ENCODE data around the gene WWP2. TPM values are rescaled to one million over a fixed set of nuclear protein-coding genes. Genes with fewer than 3 reads are reported as not detected.

WWP2 gene
- total RNA-seq, 2 experiments from 2014 or later = 30.3 to 43.4 TPM

DNA sequence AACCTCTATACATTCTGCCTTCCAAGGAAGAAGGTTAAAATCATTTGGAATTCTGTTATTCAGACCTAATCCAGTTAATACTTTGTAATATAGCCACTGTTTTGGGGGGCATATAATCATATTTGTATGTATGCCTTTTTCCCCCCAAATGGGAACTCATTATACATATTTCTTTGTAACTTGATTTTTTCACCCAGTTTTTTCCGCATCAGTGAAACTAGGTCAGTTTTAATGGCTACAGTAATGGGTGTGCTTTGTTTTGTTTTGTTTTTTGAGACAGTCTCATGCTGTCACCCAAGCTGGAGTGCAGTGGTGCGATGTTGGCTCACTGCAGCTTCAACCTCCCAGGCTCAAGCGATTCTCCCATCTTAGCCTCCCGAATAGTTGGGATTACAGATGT lies 54.9 kb downstream of the WWP2 start:
- Histone ChIP-seq H3K36me3 (ENCODE audit: insufficient read depth, low read length) (peaks cover 32% of the 10 kb centered on the region), H3K27ac (ENCODE audit: low read depth, low read length, poor library complexity, severe bottlenecking) (no peak overlapping the region), H3K4me2 (ENCODE audit: low read length) (no peak overlapping the region), H3K9me3 (ENCODE audit: low read length) (no peaks in the 10 kb centered on the region), H3K9me2 (ENCODE audit: insufficient read depth, low read length) (no peaks in the 10 kb centered on the region), H2AFZ (ENCODE audit: low read length) (no peak overlapping the region), H3K4me3 (ENCODE audit: low read depth, low read length, poor library complexity, severe bottlenecking) (no peak overlapping the region), H3K79me2 (ENCODE audit: insufficient read depth, low read depth, low read length) (no peaks in the 10 kb centered on the region), H3K4me1 (ENCODE audit: insufficient read depth, low read length, poor library complexity, severe bottlenecking) (no peaks in the 10 kb centered on the region), H4K20me1 (ENCODE audit: insufficient read depth, low read length) (no peaks in the 10 kb centered on the region)
- intact Hi-C loops (cut with micrococcal nuclease; ENCODE audit: unreplicated experiment) = no loop called here
- BruUV-seq (replicated peaks) = no TSS peak
- TF ChIP-seq, protein P1, sequence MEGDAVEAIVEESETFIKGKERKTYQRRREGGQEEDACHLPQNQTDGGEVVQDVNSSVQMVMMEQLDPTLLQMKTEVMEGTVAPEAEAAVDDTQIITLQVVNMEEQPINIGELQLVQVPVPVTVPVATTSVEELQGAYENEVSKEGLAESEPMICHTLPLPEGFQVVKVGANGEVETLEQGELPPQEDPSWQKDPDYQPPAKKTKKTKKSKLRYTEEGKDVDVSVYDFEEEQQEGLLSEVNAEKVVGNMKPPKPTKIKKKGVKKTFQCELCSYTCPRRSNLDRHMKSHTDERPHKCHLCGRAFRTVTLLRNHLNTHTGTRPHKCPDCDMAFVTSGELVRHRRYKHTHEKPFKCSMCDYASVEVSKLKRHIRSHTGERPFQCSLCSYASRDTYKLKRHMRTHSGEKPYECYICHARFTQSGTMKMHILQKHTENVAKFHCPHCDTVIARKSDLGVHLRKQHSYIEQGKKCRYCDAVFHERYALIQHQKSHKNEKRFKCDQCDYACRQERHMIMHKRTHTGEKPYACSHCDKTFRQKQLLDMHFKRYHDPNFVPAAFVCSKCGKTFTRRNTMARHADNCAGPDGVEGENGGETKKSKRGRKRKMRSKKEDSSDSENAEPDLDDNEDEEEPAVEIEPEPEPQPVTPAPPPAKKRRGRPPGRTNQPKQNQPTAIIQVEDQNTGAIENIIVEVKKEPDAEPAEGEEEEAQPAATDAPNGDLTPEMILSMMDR (conservative IDR thresholded peaks at IDR 0.05; ENCODE audit: low read length) = no peak
- no peak for TF ChIP-seq EZH2phosphoT487 (IDR thresholded peaks at IDR 0.05; ENCODE audit: borderline replicate concordance, low read depth, low read length)
- ChIA-PET POLR2A (interaction anchor here (0.7 kb wide), 1 partner anchor 488 kb away, joined by 3 read pairs; no protein-coding TSS in a partner anchor), CTCF (ENCODE audit: unreplicated experiment) (no interaction called here)
- DNase-seq (ENCODE audit: low spot score) = no peak

DNA sequence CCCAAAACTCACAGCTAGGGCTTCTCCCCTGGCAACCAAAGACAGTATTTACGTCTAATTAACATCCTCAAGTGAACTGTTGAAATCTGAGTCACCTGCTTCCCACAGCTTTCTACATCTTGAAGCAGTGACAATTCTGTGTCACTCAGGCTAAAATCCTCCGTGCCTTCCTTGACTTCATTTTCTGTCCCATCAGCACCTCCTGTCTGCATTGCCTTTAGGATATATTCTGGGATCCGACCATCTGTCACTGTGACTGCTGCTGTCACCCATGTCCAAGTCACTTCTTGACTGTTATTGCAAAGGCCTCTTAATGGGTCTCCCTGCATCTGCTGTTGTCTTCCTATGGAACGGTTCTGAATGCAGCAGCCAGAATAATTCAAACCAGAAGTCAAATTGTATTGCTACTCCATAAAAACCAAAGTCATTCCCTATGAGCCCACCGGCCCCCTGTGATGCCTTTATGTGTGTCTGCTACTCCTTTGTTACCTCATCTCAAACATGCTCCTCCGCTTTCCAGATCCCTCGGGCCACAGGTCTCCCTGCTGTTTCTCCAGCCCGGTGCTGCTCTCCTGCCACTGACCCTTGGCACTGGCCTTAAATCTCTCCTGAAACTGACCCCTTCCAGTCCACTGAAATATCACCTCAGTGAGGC lies 56.9 kb downstream of the WWP2 start:
- intact Hi-C loops (cut with micrococcal nuclease; ENCODE audit: unreplicated experiment) = no loop called here

More for the DNA sequence above, 56.9 kb downstream of the WWP2 start:
- Histone ChIP-seq H3K79me2 (ENCODE audit: insufficient read depth, low read depth, low read length) (no peaks in the 10 kb centered on the region), H3K9me2 (ENCODE audit: insufficient read depth, low read length) (no peaks in the 10 kb centered on the region), H3K4me3 (ENCODE audit: low read depth, low read length, poor library complexity, severe bottlenecking) (no peak overlapping the region), H3K4me1 (ENCODE audit: insufficient read depth, low read length, poor library complexity, severe bottlenecking) (no peaks in the 10 kb centered on the region), H3K27ac (ENCODE audit: low read depth, low read length, poor library complexity, severe bottlenecking) (no peak overlapping the region), H4K20me1 (ENCODE audit: insufficient read depth, low read length) (no peaks in the 10 kb centered on the region), H3K36me3 (ENCODE audit: insufficient read depth, low read length) (peaks cover 29% of the 10 kb centered on the region), H3K4me2 (ENCODE audit: low read length) (no peak overlapping the region), H3K9me3 (ENCODE audit: low read length) (no peaks in the 10 kb centered on the region), H2AFZ (ENCODE audit: low read length) (no peak overlapping the region)
- POLR2A ChIA-PET = no interaction called here
- CTCF ChIA-PET (ENCODE audit: unreplicated experiment) = no interaction called here
- no TSS peak for BruUV-seq (replicated peaks)
- DNase-seq (ENCODE audit: low spot score) = no peak
- TF ChIP-seq EZH2phosphoT487 (IDR thresholded peaks at IDR 0.05; ENCODE audit: borderline replicate concordance, low read depth, low read length) = no peak
- TF ChIP-seq, protein P1 (conservative IDR thresholded peaks at IDR 0.05; ENCODE audit: low read length) = no peak

Data from OCI-LY7 (cell line).